CD8-positive, alpha-beta memory T cell (primary cell): Measurements from ENCODE around the gene MRGPRX2. TPM values are rescaled to one million over a fixed set of nuclear protein-coding genes. Genes with fewer than 3 reads are reported as not detected.
A peak's percentile ranks its signal among the peaks of the same experiment; 100 is the strongest.

ENCODE experiments used
- CTCF ChIA-PET: fragments of 350-600 bp; sonication (Branson Sonifier 250); formaldehyde crosslinking; loops from one replicate; lab custom pipeline; 2021; ENCODE audit warnings: antibody characterized with exemption; lab: Charles Lee
- POLR2A ChIA-PET: fragments of 350-600 bp; sonication (Branson Sonifier 250); formaldehyde crosslinking; loops from one replicate; lab custom pipeline; 2021; ENCODE audit warnings: antibody characterized with exemption; lab: Charles Lee
- DNase-seq, 5 donors: peaks; one replicate each; pipeline versions ENCODE4 v3.0.0 to v3.0.0-alpha.2; 2020 to 2022; ENCODE audit warnings: mixed read lengths in 1 of 5
- H3K27ac ChIP-seq: one replicate; pipeline ENCODE4 v1.7.0; 2013; ENCODE audit warnings: low read depth, mild to moderate bottlenecking, low read length, moderate library complexity
- H3K27me3 ChIP-seq: 2 replicates; pipeline ENCODE4 v1.7.0; 2013; ENCODE audit warnings: low read length, mild to moderate bottlenecking; ENCODE audit not compliant: insufficient read depth, poor library complexity, severe bottlenecking
- H3K36me3 ChIP-seq: 2 replicates; pipeline ENCODE4 v1.7.0; 2013; ENCODE audit warnings: mild to moderate bottlenecking, low read length, moderate library complexity; ENCODE audit not compliant: insufficient read depth
- H3K4me1 ChIP-seq: 2 replicates; pipeline ENCODE4 v1.7.0; 2013; ENCODE audit warnings: mild to moderate bottlenecking, low read length, moderate library complexity; ENCODE audit not compliant: insufficient read depth
- H3K4me3 ChIP-seq: 2 replicates; pipeline ENCODE4 v1.7.0; 2013; ENCODE audit warnings: mild to moderate bottlenecking, low read length
- H3K9me3 ChIP-seq: 2 replicates; pipeline ENCODE4 v1.7.0; 2013; ENCODE audit warnings: mild to moderate bottlenecking, low read length
- H3K27ac Mint-ChIP-seq, 8 donors: one replicate each; pipeline ENCODE4 v1.8.0; 2020 to 2021; ENCODE audit warnings: mixed read lengths in 8 of 8, mild to moderate bottlenecking in 6 of 8, inconsistent platforms in 3 of 8, moderate library complexity in 3 of 8
- H3K27me3 Mint-ChIP-seq, 2 donors: one replicate each; pipeline ENCODE4 v1.8.0; 2020 to 2021; ENCODE audit warnings: mixed read lengths in 2 of 2, mild to moderate bottlenecking in 1 of 2, moderate library complexity in 1 of 2
- H3K36me3 Mint-ChIP-seq, 3 donors: one replicate each; pipeline ENCODE4 v1.8.0; 2020 to 2021; ENCODE audit warnings: mixed read lengths in 3 of 3, inconsistent platforms in 1 of 3, mild to moderate bottlenecking in 1 of 3
- H3K4me1 Mint-ChIP-seq, 3 donors: one replicate each; pipeline ENCODE4 v1.8.0; 2020 to 2021; ENCODE audit warnings: mixed read lengths in 3 of 3, inconsistent platforms in 1 of 3, mild to moderate bottlenecking in 1 of 3
- H3K4me3 Mint-ChIP-seq, 7 donors: one replicate each; pipeline ENCODE4 v1.8.0; 2020 to 2021; ENCODE audit warnings: mixed read lengths in 7 of 7, mild to moderate bottlenecking in 6 of 7, moderate library complexity in 4 of 7, inconsistent platforms in 2 of 7
- H3K9me3 Mint-ChIP-seq, 5 donors: one replicate each; pipeline ENCODE4 v1.8.0; 2020 to 2022; ENCODE audit warnings: mixed read lengths in 5 of 5, mild to moderate bottlenecking in 3 of 5, moderate library complexity in 2 of 5, inconsistent platforms in 1 of 5
- polyA plus RNA-seq: library from polyadenylated mRNA; unstranded; fragments of 300-500 nt; fragmentation: Illumina TruSeq; gene quantifications from one replicate; pipeline ENCODE4 v1.2.3, GENCODE V29; 2021
- total RNA-seq, 2 experiments: library from RNA; stranded (reverse); gene quantifications; one replicate each; pipeline ENCODE4 v1.2.3, GENCODE V29; 2021

The MRGPRX2 gene
- total and polyA plus RNA-seq, 3 experiments from 2014 or later: not detected

DNA sequence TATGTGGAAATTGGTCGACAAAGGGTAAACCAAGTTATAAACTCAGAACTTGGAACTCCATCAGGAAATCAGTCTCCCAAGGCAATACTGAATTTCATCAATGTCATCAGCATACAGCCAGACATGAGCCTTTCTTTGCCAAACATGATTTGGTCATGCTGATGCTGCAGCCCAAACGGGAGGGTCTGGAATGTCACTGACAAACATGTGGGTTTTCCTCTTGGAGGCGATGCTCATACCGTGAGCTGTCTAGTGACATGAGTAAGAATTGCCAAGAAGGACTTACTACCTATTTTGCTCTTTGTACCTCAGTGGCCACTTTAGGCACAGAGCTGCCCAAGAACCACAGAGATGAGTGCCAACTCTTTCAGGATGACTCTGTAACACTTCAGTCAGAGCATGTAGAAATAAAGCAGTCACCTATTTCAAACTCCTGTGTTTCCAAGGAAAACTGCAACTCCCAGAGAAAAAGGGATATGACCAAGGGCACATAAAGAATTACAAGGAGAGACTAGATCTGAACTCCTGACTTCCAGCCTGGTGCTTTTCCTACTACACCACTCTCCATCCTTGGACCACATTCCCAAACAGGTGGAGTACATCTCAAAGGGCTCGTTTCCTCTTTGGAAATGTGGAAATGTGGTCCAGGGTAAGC, 24.3 kb upstream of the MRGPRX2 start:
- no peaks in the 10 kb centered on the region for H3K4me1 ChIP-seq
- H3K9me3 Mint-ChIP-seq: no peaks in the 10 kb centered on the region
- H3K27ac ChIP-seq: no peak overlapping the region
- DNase-seq: no peak
- H3K36me3 ChIP-seq: no peaks in the 10 kb centered on the region
- no peaks in the 10 kb centered on the region for H3K4me1 Mint-ChIP-seq
- peaks cover 7 to 21% of the 10 kb centered on the region in 2 donors for H3K27me3 Mint-ChIP-seq
- ChIA-PET POLR2A (no interaction called here), CTCF (interaction anchor here (1.3 to 1.4 kb wide), 2 partner anchors 8 to 14 kb away, joined by 4 to 8 read pairs; no protein-coding TSS in a partner anchor)
- no peaks in the 10 kb centered on the region for H3K9me3 ChIP-seq
- H3K36me3 Mint-ChIP-seq: peaks cover 0 to 4% (median 0%) of the 10 kb centered on the region in 3 donors
- H3K27ac Mint-ChIP-seq: no peak overlapping the region
- peaks cover 3% of the 10 kb centered on the region for H3K27me3 ChIP-seq
- H3K4me3 ChIP-seq: no peak overlapping the region
- H3K4me3 Mint-ChIP-seq: no peak overlapping the region

DNA sequence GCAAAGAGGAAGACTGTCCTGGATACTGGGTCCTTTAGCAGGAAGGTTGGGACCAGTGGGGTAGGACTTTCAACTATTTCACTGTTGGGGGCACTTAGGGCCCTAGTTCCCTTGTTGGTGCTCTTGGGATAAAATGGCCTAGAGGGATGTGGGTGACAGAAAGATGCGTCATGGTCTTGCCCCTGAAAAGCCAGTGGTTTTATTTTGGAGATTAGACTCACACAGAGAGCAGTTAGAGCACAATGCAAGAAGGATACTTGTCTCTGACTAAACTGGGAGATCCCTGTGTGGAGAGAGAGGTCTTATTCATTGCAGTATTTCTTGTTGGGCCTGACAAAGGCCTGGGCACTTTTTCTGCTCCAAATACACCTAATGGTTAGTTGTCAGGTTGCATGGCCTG, 22.6 kb upstream of the MRGPRX2 start:
- Mint-ChIP-seq H3K36me3 (peaks cover 0 to 4% (median 0%) of the 10 kb centered on the region in 3 donors), H3K27me3 (peaks cover 7 to 18% of the 10 kb centered on the region in 2 donors), H3K4me3 (no peak overlapping the region), H3K9me3 (no peaks in the 10 kb centered on the region), H3K4me1 (no peaks in the 10 kb centered on the region), H3K27ac (no peak overlapping the region)
- Histone ChIP-seq H3K9me3 (no peaks in the 10 kb centered on the region), H3K27ac (no peak overlapping the region), H3K4me3 (no peak overlapping the region), H3K4me1 (no peaks in the 10 kb centered on the region), H3K36me3 (no peaks in the 10 kb centered on the region), H3K27me3 (peaks cover 3% of the 10 kb centered on the region)
- ChIA-PET POLR2A (no interaction called here), CTCF (interaction anchor here (1.0 kb wide), 1 partner anchor 10 kb away, joined by 3 read pairs; no protein-coding TSS in a partner anchor)
- no peak for DNase-seq

- no peaks in the 10 kb centered on the region for H3K36me3 Mint-ChIP-seq
- no peak overlapping the region for H3K4me3 Mint-ChIP-seq
- H3K4me1 ChIP-seq: no peaks in the 10 kb centered on the region
- no peak overlapping the region for H3K27ac Mint-ChIP-seq
- H3K4me3 ChIP-seq: no peak overlapping the region
- POLR2A ChIA-PET: no interaction called here
- H3K9me3 Mint-ChIP-seq: no peaks in the 10 kb centered on the region
- H3K36me3 ChIP-seq: no peaks in the 10 kb centered on the region
- peaks cover 0 to 4% (median 0%) of the 10 kb centered on the region in 3 donors for H3K4me1 Mint-ChIP-seq
- H3K9me3 ChIP-seq: no peaks in the 10 kb centered on the region
- H3K27me3 ChIP-seq: peaks cover 3% of the 10 kb centered on the region
- no peak for DNase-seq
- CTCF ChIA-PET: interaction anchor here (1.0 to 1.6 kb wide), 2 partner anchors 8 to 10 kb away, joined by 3 to 7 read pairs; no protein-coding TSS in a partner anchor
- H3K27ac ChIP-seq: no peak overlapping the region
- H3K27me3 Mint-ChIP-seq: peaks cover 4 to 5% of the 10 kb centered on the region in 2 donors
Observed at GRCh38 chr11:19080579-19080993, 20.1 kb upstream of the MRGPRX2 start.

- Mint-ChIP-seq H3K4me1 (peaks cover 0 to 4% (median 0%) of the 10 kb centered on the region in 3 donors), H3K9me3 (no peaks in the 10 kb centered on the region), H3K36me3 (no peaks in the 10 kb centered on the region), H3K4me3 (no peak overlapping the region), H3K27ac (no peak overlapping the region), H3K27me3 (peaks cover 4 to 5% of the 10 kb centered on the region in 2 donors)
- Histone ChIP-seq H3K9me3 (no peaks in the 10 kb centered on the region), H3K4me1 (no peaks in the 10 kb centered on the region), H3K27me3 (peaks cover 3% of the 10 kb centered on the region), H3K36me3 (no peaks in the 10 kb centered on the region), H3K27ac (no peak overlapping the region), H3K4me3 (no peak overlapping the region)
- ChIA-PET CTCF (interaction anchor here (1.0 to 3.4 kb wide), 3 partner anchors 8 to 11 kb away, joined by 3 to 13 read pairs (median 7); no protein-coding TSS in a partner anchor), POLR2A (no interaction called here)
- no peak for DNase-seq
Observed at GRCh38 chr11:19079643-19080440, 19.3 kb upstream of the MRGPRX2 start.

- Histone ChIP-seq H3K4me3 (no peak overlapping the region), H3K27me3 (peaks cover 3% of the 10 kb centered on the region), H3K4me1 (no peaks in the 10 kb centered on the region), H3K27ac (no peak overlapping the region), H3K9me3 (no peaks in the 10 kb centered on the region), H3K36me3 (no peaks in the 10 kb centered on the region)
- CTCF ChIA-PET: interaction anchor here (2.7 to 3.4 kb wide), 2 partner anchors 9 to 11 kb away, joined by 13 to 20 read pairs; no protein-coding TSS in a partner anchor
- H3K9me3 Mint-ChIP-seq: no peaks in the 10 kb centered on the region
- H3K27ac Mint-ChIP-seq: no peak overlapping the region
- H3K4me1 Mint-ChIP-seq: peaks cover 0 to 4% (median 0%) of the 10 kb centered on the region in 3 donors
- no peaks in the 10 kb centered on the region for H3K36me3 Mint-ChIP-seq
- peaks cover 4 to 5% of the 10 kb centered on the region in 2 donors for H3K27me3 Mint-ChIP-seq
- no peak overlapping the region for H3K4me3 Mint-ChIP-seq
- DNase-seq: no peak
- POLR2A ChIA-PET: no interaction called here
Observed at GRCh38 chr11:19077965-19078364, 17.4 kb upstream of the MRGPRX2 start.

GRCh38 chr11:19076744-19077589, 16.4 kb upstream of the MRGPRX2 start:
- peaks cover 0 to 4% (median 0%) of the 10 kb centered on the region in 3 donors for H3K4me1 Mint-ChIP-seq
- POLR2A ChIA-PET: no interaction called here
- H3K9me3 Mint-ChIP-seq: no peaks in the 10 kb centered on the region
- peak overlapping the region in 1 of 8 donors; percentile 27 for H3K27ac Mint-ChIP-seq
- no peaks in the 10 kb centered on the region for H3K9me3 ChIP-seq
- no peaks in the 10 kb centered on the region for H3K36me3 ChIP-seq
- H3K4me1 ChIP-seq: no peaks in the 10 kb centered on the region
- no peak overlapping the region for H3K4me3 Mint-ChIP-seq
- peak; percentile 26 to 65 (median 46) for DNase-seq
- H3K27ac ChIP-seq: no peak overlapping the region
- H3K27me3 ChIP-seq: peaks cover 3% of the 10 kb centered on the region
- H3K36me3 Mint-ChIP-seq: no peaks in the 10 kb centered on the region
- H3K4me3 ChIP-seq: no peak overlapping the region
- peaks cover 4 to 5% of the 10 kb centered on the region in 2 donors for H3K27me3 Mint-ChIP-seq
- CTCF ChIA-PET: interaction anchor here (1.0 to 3.4 kb wide), 7 partner anchors 8 to 45 kb away, joined by 3 to 20 read pairs (median 5); no protein-coding TSS in a partner anchor

GRCh38 chr11:19075636-19076035, 15.1 kb upstream of the MRGPRX2 start:
- no peak for DNase-seq
- Mint-ChIP-seq H3K27me3 (peaks cover 4% of the 10 kb centered on the region in 2 donors), H3K36me3 (no peaks in the 10 kb centered on the region), H3K27ac (no peak overlapping the region), H3K4me1 (peaks cover 5 to 10% (median 5%) of the 10 kb centered on the region in 3 donors), H3K9me3 (no peaks in the 10 kb centered on the region), H3K4me3 (no peak overlapping the region)
- POLR2A ChIA-PET: no interaction called here
- no peak overlapping the region for H3K4me3 ChIP-seq
- CTCF ChIA-PET: interaction anchor here (1.0 to 2.7 kb wide), 2 partner anchors 13 to 19 kb away, joined by 3 to 20 read pairs; no protein-coding TSS in a partner anchor
- no peak overlapping the region for H3K27ac ChIP-seq
- H3K36me3 ChIP-seq: no peaks in the 10 kb centered on the region
- H3K9me3 ChIP-seq: no peaks in the 10 kb centered on the region
- H3K4me1 ChIP-seq: no peaks in the 10 kb centered on the region
- H3K27me3 ChIP-seq: peaks cover 3% of the 10 kb centered on the region
